CD4-positive, alpha-beta T cell (primary cell): ENCODE data around the gene EML2. TPM values are rescaled to one million over a fixed set of nuclear protein-coding genes. Genes with fewer than 3 reads are reported as not detected.

Source experiments
- ATAC-seq: fragments of 200-7000 bp; cut with Tn5 transposase; one replicate; pipeline ENCODE4 v1.10.0; 2022; ENCODE audit warnings: mild to moderate bottlenecking; ENCODE audit not compliant: poor library complexity
- CTCF ChIA-PET: fragments of 350-600 bp; sonication (Branson Sonifier 250); formaldehyde crosslinking; loops from one replicate; lab custom pipeline; 2021; ENCODE audit warnings: antibody characterized with exemption, inconsistent platforms; lab: Charles Lee
- POLR2A ChIA-PET: fragments of 350-600 bp; sonication (Branson Sonifier 250); formaldehyde crosslinking; loops from one replicate; lab custom pipeline; 2021; ENCODE audit warnings: antibody characterized with exemption, inconsistent platforms; lab: Charles Lee
- DNase-seq, 14 experiments: peaks; one replicate each; pipeline ENCODE4 v3.0.0-alpha.2; 2013 to 2020; ENCODE audit warnings: mixed read lengths in 2 of 14
- H3K27ac ChIP-seq, 2 donors: one replicate each; pipeline versions ENCODE4 v1.5.1 to v1.7.0; 2013; ENCODE audit warnings: low read length in 2 of 2, low read depth in 1 of 2, mild to moderate bottlenecking in 1 of 2
- H3K27me3 ChIP-seq, 2 experiments: 1 replicate in 1 of 2; 2 replicates in 1 of 2; pipeline versions ENCODE4 v1.6.1 to v1.7.0; 2013; ENCODE audit warnings: low read length in 2 of 2, control low read depth in 1 of 2, mild to moderate bottlenecking in 1 of 2, moderate library complexity in 1 of 2; ENCODE audit not compliant: insufficient read depth in 2 of 2, control insufficient read depth in 1 of 2
- H3K36me3 ChIP-seq: one replicate; pipeline ENCODE4 v1.6.1; 2013; ENCODE audit warnings: low read length, control low read depth; ENCODE audit not compliant: insufficient read depth
- H3K4me1 ChIP-seq: one replicate; pipeline ENCODE4 v1.6.1; 2013; ENCODE audit warnings: low read length, control low read depth; ENCODE audit not compliant: insufficient read depth
- H3K4me3 ChIP-seq: one replicate; pipeline ENCODE4 v1.5.1; 2013; ENCODE audit warnings: mild to moderate bottlenecking, low read length, moderate library complexity
- H3K9me3 ChIP-seq, 2 experiments: 1 replicate in 1 of 2; 2 replicates in 1 of 2; pipeline versions ENCODE4 v1.6.1 to v1.7.0; 2013; ENCODE audit warnings: low read length in 2 of 2, mild to moderate bottlenecking in 2 of 2, control low read depth in 1 of 2, moderate library complexity in 1 of 2; ENCODE audit not compliant: control insufficient read depth in 1 of 2, insufficient read depth in 1 of 2
- H3K27ac Mint-ChIP-seq: one replicate; pipeline ENCODE4 v1.8.0; 2020; ENCODE audit warnings: mixed read lengths
- H3K27me3 Mint-ChIP-seq: one replicate; pipeline ENCODE4 v1.8.0; 2021; ENCODE audit warnings: mixed read lengths
- H3K36me3 Mint-ChIP-seq: one replicate; pipeline ENCODE4 v1.8.0; 2021; ENCODE audit warnings: low read depth, mixed read lengths
- H3K4me1 Mint-ChIP-seq: one replicate; pipeline ENCODE4 v1.8.0; 2021; ENCODE audit warnings: low read depth, mixed read lengths
- H3K4me3 Mint-ChIP-seq: one replicate; pipeline ENCODE4 v1.8.0; 2020; ENCODE audit warnings: mild to moderate bottlenecking, mixed read lengths
- H3K9me3 Mint-ChIP-seq: one replicate; pipeline ENCODE4 v1.8.0; 2020; ENCODE audit warnings: mixed read lengths
- intact Hi-C, 2 experiments: fragments of 100-400 bp; cut with DNase I in 1 of 2; cut with micrococcal nuclease in 1 of 2; formaldehyde crosslinking; loops; one replicate each; pipeline versions ENCODE4 v1.15.1 to v1.9.0; 2023 to 2025; cut with DNase I, micrococcal nuclease
- total RNA-seq, 174 experiments: library from RNA in 2 of 174; stranded (reverse) in 2 of 174; gene quantifications; one replicate each; pipeline ENCODE4 v1.2.3 and lab custom pipeline; 2021 to 2026
- TF ChIP-seq, protein P1 (sequence below): fragments of 200-600 bp; IDR thresholded peaks from one replicate; pipeline ENCODE4 v1.8.0; 2022; ENCODE audit warnings: antibody characterized with exemption, mild to moderate bottlenecking

EML2 gene
- total RNA-seq, 2 experiments from 2014 or later: 29.2 to 30.4 TPM

DNA sequence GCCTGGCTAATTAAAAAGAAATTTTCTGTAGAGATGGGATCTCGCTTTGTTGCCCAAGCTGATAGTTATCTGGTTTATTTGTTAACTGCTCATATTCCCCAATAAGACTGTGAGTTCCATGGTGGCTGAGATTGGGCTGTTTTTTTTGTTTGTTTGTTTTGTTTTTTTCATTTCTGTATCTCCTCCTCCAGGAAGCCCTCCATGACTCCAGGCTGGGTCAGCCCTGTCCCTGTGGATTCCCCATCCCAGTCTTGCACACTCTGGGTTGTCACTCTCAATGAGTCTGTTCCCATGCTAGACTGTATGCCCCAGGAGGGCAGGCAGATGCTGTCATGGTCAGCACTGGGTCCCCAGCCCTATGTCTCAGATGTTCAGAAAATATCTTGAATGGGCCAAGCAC, 2.9 kb downstream of the EML2 start:
- intact Hi-C loops: no loop called here

DNA sequence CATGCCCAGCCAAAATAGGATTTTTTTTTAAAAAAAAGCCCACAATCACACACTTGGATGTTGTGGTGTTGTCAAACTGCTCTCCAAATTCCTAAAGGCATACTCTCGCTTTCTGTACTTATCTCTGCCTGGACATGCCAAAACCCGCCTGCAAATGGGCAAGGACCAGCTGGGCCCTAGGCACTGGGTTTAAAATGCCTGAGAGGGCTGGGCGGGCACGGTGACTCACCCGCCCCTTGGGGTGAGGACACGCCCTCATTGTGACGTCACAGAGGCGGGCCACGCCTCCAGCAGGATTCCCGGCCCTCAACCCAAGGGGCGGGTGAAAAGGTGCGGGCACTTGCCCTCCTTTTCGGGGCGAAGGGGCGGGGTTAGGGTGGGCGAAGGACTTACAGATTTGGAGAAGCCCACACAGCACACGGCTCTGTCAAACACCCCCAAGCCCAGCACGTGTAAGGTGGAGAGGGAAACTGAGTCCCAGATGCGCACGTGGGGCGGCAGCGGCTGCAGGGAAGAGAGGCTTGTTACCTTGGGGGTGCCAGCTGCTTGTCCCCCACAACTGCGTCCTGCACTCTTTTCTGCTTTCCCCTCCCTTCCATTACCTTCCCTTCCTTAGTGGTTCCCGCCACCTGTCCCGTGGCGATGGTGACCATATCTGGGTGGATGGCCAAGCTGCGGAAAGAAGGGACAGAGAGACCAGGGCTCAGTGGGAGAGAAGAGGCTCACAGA, 6.6 kb downstream of the EML2 start:
- DNase-seq: peak in 7 of 14 experiments; percentile 7 to 66 (median 23)
- no peaks in the 10 kb centered on the region for H3K4me1 Mint-ChIP-seq
- intact Hi-C loops: no loop called here

More for the DNA sequence above, 2.9 kb downstream of the EML2 start:
- Histone ChIP-seq H3K4me3 (no peak overlapping the region), H3K36me3 (peaks cover 5% of the 10 kb centered on the region), H3K27ac (no peak overlapping the region), H3K9me3 (no peaks in the 10 kb centered on the region), H3K4me1 (peaks cover 30% of the 10 kb centered on the region), H3K27me3 (no peaks in the 10 kb centered on the region)
- no peaks in the 10 kb centered on the region for H3K9me3 Mint-ChIP-seq
- ATAC-seq (no peak), DNase-seq (no peak)
- H3K27me3 Mint-ChIP-seq: no peaks in the 10 kb centered on the region
- peaks cover 6% of the 10 kb centered on the region for H3K36me3 Mint-ChIP-seq
- POLR2A ChIA-PET: interaction anchor here (0.7 kb wide), 1 partner anchor 110 kb away, joined by 3 read pairs; no protein-coding TSS in a partner anchor
- H3K4me3 Mint-ChIP-seq: no peak overlapping the region
- no peak overlapping the region for H3K27ac Mint-ChIP-seq
- H3K4me1 Mint-ChIP-seq: peaks cover 19% of the 10 kb centered on the region
- CTCF ChIA-PET: no interaction called here
- TF ChIP-seq, protein P1, sequence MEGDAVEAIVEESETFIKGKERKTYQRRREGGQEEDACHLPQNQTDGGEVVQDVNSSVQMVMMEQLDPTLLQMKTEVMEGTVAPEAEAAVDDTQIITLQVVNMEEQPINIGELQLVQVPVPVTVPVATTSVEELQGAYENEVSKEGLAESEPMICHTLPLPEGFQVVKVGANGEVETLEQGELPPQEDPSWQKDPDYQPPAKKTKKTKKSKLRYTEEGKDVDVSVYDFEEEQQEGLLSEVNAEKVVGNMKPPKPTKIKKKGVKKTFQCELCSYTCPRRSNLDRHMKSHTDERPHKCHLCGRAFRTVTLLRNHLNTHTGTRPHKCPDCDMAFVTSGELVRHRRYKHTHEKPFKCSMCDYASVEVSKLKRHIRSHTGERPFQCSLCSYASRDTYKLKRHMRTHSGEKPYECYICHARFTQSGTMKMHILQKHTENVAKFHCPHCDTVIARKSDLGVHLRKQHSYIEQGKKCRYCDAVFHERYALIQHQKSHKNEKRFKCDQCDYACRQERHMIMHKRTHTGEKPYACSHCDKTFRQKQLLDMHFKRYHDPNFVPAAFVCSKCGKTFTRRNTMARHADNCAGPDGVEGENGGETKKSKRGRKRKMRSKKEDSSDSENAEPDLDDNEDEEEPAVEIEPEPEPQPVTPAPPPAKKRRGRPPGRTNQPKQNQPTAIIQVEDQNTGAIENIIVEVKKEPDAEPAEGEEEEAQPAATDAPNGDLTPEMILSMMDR: no peak

DNA sequence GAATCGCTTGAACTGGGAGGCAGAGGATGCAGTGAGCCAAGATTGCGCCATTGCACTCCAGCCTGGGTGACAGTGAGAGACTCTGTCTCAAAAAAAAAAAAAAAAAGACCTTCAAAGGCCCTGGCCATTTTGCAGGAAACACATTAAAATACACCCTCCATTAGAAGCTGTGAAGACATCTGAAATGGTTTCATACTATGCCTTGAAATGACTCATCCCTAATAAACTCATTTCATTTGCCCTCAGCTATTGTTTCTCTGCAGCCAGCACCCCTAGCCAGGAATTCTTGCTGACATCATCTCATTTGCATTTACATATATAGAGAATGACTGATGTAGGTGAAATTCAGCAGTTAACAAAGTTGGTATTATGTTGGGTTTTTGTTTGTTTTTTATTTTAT, 8.7 kb downstream of the EML2 start:
- no peaks in the 10 kb centered on the region for H3K9me3 Mint-ChIP-seq
- CTCF ChIA-PET: interaction anchor here (0.6 to 2.2 kb wide), 3 partner anchors 9 to 893 kb away, joined by 3 to 17 read pairs (median 3); partner anchors contain the start of gene EML2
- H3K27ac Mint-ChIP-seq: no peak overlapping the region
- H3K36me3 Mint-ChIP-seq: peaks cover 21% of the 10 kb centered on the region
- H3K4me3 Mint-ChIP-seq: no peak overlapping the region
- TF ChIP-seq, protein P1: no peak
- Histone ChIP-seq H3K27ac (no peak overlapping the region), H3K27me3 (no peaks in the 10 kb centered on the region), H3K4me3 (no peak overlapping the region), H3K9me3 (no peaks in the 10 kb centered on the region), H3K4me1 (no peaks in the 10 kb centered on the region), H3K36me3 (peaks cover 38% of the 10 kb centered on the region)
- POLR2A ChIA-PET: interaction anchor here (1.6 kb wide), 1 partner anchor 32 kb away, joined by 3 read pairs; no protein-coding TSS in a partner anchor
- ATAC-seq (no peak), DNase-seq (no peak)
- intact Hi-C loops: no loop called here
- no peaks in the 10 kb centered on the region for H3K4me1 Mint-ChIP-seq
- H3K27me3 Mint-ChIP-seq: no peaks in the 10 kb centered on the region

More for the DNA sequence above, 6.6 kb downstream of the EML2 start:
- Mint-ChIP-seq H3K27me3 (no peaks in the 10 kb centered on the region), H3K9me3 (no peaks in the 10 kb centered on the region), H3K27ac (no peak overlapping the region), H3K36me3 (peaks cover 7% of the 10 kb centered on the region), H3K4me3 (no peak overlapping the region)
- ATAC-seq: no peak
- TF ChIP-seq, protein P1: no peak
- POLR2A ChIA-PET: no interaction called here
- Histone ChIP-seq H3K27ac (no peak overlapping the region), H3K27me3 (no peaks in the 10 kb centered on the region), H3K36me3 (peaks cover 22% of the 10 kb centered on the region), H3K4me1 (no peaks in the 10 kb centered on the region), H3K4me3 (no peak overlapping the region), H3K9me3 (no peaks in the 10 kb centered on the region)
- CTCF ChIA-PET: no interaction called here
